HG03095 (cell line): Measurements from ENCODE around the gene QPCTL.
"Not testable (repeated sequence)": the region's sequence is repeated elsewhere in the genome, so short reads cannot be mapped to it uniquely, and the experiment has no call there.

Experiments used
- ATAC-seq: cut with Tn5 transposase; IDR thresholded peaks from one replicate; pipeline ENCODE4 v1.9.1; 2021; ENCODE audit warnings: moderate library complexity; ENCODE audit not compliant: unreplicated experiment

The QPCTL gene

GRCh38 chr19:45716359-45717130 is 24.1 kb downstream of the QPCTL start:
- ATAC-seq, result no peak

GRCh38 chr19:45717131-45717982 is 24.9 kb downstream of the QPCTL start:
- ATAC-seq, result peak; percentile 87

DNA sequence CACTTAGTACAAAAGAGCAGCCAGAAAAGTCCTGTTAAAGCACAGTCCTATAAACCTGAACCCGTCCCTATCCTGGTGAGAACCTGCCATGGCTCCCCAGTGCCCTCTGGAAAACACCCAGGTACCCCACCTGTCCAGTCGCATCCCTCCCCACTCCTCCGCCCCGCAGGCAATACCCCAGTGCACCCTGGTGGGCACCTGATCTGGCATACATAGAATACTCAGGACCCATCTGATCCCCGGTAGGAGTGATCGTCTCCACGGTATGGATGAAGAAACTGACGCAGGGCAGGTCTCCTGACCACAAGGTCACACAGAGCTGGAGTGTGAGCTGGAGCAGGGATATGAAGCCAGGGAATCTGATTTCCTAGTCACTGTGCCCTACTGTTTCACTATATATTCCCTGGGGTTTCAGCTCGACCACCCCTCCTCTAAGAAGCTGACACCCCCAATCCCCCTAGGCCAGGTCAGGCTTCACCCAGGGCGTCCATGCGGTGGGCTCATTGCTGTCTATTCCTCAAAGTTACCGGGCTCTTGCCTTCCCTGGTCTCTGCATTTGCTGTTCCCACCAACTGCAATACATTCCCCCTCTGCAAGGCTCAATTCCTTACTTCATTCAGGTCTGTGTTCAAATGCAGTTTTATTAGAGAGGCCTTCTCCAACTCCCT is 25.7 kb downstream of the QPCTL start:
- no peak for ATAC-seq

DNA sequence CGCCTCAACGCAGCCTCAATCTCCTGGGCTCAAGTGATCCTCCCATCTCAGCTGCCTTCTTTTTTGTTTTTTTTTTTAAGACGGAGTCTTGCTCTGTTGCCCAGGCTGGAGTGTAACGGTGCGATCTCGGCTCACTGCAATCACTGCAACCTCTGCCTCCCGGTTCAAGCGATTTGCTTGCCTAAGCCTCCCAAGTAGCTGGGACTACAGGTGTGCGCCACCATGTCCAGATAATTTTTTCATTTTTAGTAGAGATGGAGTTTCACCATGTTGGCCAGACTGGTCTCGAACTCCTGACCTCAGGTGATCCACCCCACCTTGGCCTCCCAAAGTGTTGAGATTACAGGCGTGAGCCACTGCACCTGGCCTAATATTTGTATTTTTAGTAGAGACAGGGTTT is 27.6 kb downstream of the QPCTL start:
- not testable (repeated sequence) for ATAC-seq

GRCh38 chr19:45728683-45729082 is 36.2 kb downstream of the QPCTL start:
- not testable (repeated sequence) for ATAC-seq

DNA sequence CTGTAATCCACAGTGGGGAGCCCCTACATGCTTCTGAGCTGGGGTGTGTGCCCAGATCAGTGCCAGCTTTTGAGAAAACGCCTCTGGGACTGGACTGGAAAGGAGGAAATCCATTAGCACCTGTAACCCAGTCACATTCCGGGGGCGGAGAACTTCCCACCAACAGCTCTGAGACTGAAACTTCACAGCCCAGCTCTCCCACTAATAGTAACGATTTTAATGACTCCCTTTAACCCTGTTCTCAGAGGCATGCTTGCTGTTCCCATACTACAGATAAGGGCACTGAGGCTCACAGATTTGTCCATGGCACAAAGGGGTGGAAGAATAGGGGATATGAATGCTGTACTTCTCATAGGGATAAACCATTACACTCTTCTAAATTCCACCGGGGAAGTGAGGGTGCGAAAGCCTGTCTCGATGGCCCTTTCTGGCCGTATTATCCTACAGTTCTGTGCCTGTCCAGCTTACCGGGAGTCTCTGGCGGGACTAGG is 37.4 kb downstream of the QPCTL start:
- no peak for ATAC-seq

- peak; percentile 89 for ATAC-seq
These were observed 38.2 kb downstream of the QPCTL start, which contains the start of gene FBXO46 for GRCh38 chr19:45730368-45731288. TSS of gene FBXO46 (minus strand) at chr19:45730896. CDS start at chr19:45713495, 17,401 bp downstream.

DNA sequence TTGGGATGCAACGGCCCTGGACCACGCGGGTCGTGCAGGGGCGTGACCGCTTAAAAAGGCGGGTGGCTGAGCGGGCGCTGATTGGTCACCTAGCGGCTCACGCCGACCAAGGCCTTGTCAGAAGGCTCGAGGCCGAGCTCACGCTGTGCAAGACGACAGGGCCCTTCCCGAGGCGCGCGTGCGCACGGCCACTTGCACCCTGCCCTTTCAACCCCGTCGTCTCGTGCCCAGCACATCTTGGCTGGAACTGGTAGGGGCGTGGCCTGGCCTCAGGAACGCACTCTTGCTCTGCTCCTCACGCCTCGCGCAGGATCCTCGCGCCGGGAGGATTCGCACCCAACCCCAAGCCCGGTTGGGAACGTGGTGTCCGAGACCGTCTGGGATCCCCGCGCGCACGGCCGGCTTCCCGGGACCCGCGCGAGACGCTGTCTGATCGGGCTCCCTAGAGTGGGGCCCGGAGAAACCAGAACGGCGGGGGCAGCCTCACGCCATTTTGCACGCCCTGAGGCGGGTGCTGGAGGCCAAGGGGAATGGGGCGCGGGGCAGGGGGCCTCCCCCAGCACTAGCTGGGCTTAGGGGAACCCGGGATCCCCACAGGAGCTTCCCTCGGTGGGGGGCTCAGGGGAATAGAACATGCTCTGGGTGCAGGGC is 40.8 kb downstream of the QPCTL start, which contains the start of gene MEIOSIN:
TSS of gene MEIOSIN (plus strand) at position 280 of the 651 bp plus-strand sequence. CDS start 1,938 bp downstream, outside the sequence.
- no peak for ATAC-seq

GRCh38 chr19:45739498-45740439 is 47.3 kb downstream of the QPCTL start:
- no peak for ATAC-seq

DNA sequence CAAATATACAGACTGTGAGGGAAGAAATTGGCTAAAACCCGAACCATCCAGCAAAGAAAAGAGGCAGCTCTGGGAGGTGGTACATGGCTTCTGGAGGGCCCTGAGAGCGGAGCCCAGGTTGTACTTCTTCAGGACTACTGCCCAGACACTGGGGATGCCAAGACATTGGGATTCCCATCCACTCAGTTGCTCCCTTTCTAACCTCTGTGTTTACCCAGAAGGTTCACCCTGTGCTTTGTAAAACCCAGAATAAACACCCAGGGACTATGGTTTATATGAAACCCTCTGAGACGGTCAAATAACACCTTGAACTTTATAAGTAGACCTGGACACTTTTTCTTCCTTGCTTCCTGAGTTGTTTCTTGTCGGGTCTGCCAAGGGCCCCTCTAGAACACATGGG is 50.5 kb downstream of the QPCTL start:
- ATAC-seq, result no peak

- ATAC-seq, result no peak
These were observed 53.1 kb downstream of the QPCTL start for GRCh38 chr19:45745606-45746005.

- no peak for ATAC-seq
These were observed 54.4 kb downstream of the QPCTL start for GRCh38 chr19:45746866-45747265.

GRCh38 chr19:45747513-45747912 is 55.0 kb downstream of the QPCTL start:
- no peak for ATAC-seq

- ATAC-seq, result not testable (repeated sequence)
These were observed 59.0 kb downstream of the QPCTL start for GRCh38 chr19:45751483-45751882.

GRCh38 chr19:45752639-45753038 is 60.2 kb downstream of the QPCTL start:
- no peak for ATAC-seq

DNA sequence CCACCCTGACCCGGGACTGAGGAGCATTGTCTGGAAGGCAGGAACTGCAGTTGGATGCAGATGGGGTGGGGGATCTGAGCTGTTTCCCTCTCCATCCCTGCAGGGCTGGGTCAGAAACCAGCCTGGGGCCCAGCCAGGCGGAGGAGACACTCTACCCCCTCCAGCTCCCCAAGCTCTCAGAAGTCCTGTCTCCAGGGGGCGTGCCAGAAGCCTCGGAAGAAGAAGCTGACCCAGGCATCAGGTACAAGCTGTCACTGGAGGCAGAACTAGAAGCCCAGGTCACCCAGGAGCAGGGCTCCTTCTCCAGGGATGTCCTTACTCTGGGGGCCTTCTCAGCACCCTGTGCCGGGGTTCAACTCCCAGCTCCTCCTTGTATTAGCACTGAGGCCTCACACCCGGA is 61.1 kb downstream of the QPCTL start:
- no peak for ATAC-seq
